BLaER1 (cell line): ENCODE measurements around the gene SFT2D2.

Experiments
- H3K27ac ChIP-seq: shearing (Covaris generic); formaldehyde crosslinking; 2 replicates; pipeline ENCODE4 v1.8.1; 2022
- H3K27me3 ChIP-seq: shearing (Covaris generic); formaldehyde crosslinking; 2 replicates; pipeline ENCODE4 v1.8.1; 2022
- H3K36me3 ChIP-seq: shearing (Covaris generic); formaldehyde crosslinking; 2 replicates; pipeline ENCODE4 v1.8.1; 2022
- H3K4me1 ChIP-seq: shearing (Covaris generic); formaldehyde crosslinking; 2 replicates; pipeline ENCODE4 v1.8.1; 2022
- H3K4me2 ChIP-seq: shearing (Covaris generic); formaldehyde crosslinking; 2 replicates; pipeline ENCODE4 v1.8.1; 2022
- H3K4me3 ChIP-seq: shearing (Covaris generic); formaldehyde crosslinking; 2 replicates; pipeline ENCODE4 v1.8.1; 2022
- H3K9ac ChIP-seq: shearing (Covaris generic); formaldehyde crosslinking; 2 replicates; pipeline ENCODE4 v1.8.1; 2022
- H3K9me3 ChIP-seq: shearing (Covaris generic); formaldehyde crosslinking; 2 replicates; pipeline ENCODE4 v1.8.1; 2022
- H4K20me1 ChIP-seq: shearing (Covaris generic); formaldehyde crosslinking; 2 replicates; pipeline ENCODE4 v1.8.1; 2022
- Cebpa-rat ChIP-seq: shearing (Covaris generic); IDR thresholded peaks from 2 replicates; pipeline ENCODE4 v1.8.1; 2022

SFT2D2 gene

GRCh38 chr1:168260393-168260792, 34.6 kb downstream of the SFT2D2 start:
- H4K20me1 ChIP-seq = peaks cover 14% of the 10 kb centered on the region; the same call in 1 of the 2 replicates
- H3K4me2 ChIP-seq = no peak overlapping the region
- no peak overlapping the region for H3K27ac ChIP-seq
- TF ChIP-seq Cebpa-rat = no peak
- H3K9ac ChIP-seq = no peak overlapping the region
- H3K36me3 ChIP-seq = peaks cover 66% of the 10 kb centered on the region
- no peaks in the 10 kb centered on the region for H3K4me1 ChIP-seq
- H3K4me3 ChIP-seq = no peak overlapping the region
- peaks cover 41% of the 10 kb centered on the region for H3K9me3 ChIP-seq
- H3K27me3 ChIP-seq = no peaks in the 10 kb centered on the region

- Histone ChIP-seq H3K4me3 (no peak overlapping the region), H3K9me3 (peaks cover 41% of the 10 kb centered on the region), H3K36me3 (peaks cover 66% of the 10 kb centered on the region), H3K9ac (no peak overlapping the region), H3K4me1 (no peaks in the 10 kb centered on the region), H3K27me3 (no peaks in the 10 kb centered on the region), H3K4me2 (no peak overlapping the region), H4K20me1 (peaks cover 14% of the 10 kb centered on the region; the same call in 1 of the 2 replicates), H3K27ac (no peak overlapping the region)
- no peak for TF ChIP-seq Cebpa-rat
These were observed 35.6 kb downstream of the SFT2D2 start for GRCh38 chr1:168261390-168261789.

- H3K4me3 ChIP-seq = no peak overlapping the region
- H3K4me2 ChIP-seq = no peak overlapping the region
- no peak overlapping the region for H3K27ac ChIP-seq
- peaks cover 14% of the 10 kb centered on the region; the same call in 1 of the 2 replicates for H4K20me1 ChIP-seq
- H3K27me3 ChIP-seq = no peaks in the 10 kb centered on the region
- no peak overlapping the region for H3K9ac ChIP-seq
- H3K4me1 ChIP-seq = no peaks in the 10 kb centered on the region
- H3K36me3 ChIP-seq = peaks cover 77% of the 10 kb centered on the region
- H3K9me3 ChIP-seq = peaks cover 49% of the 10 kb centered on the region
- TF ChIP-seq Cebpa-rat = no peak
These were observed 37.3 kb downstream of the SFT2D2 start for GRCh38 chr1:168263130-168263529.

GRCh38 chr1:168264296-168264695, 38.5 kb downstream of the SFT2D2 start:
- Histone ChIP-seq H4K20me1 (peaks cover 14% of the 10 kb centered on the region; the same call in 1 of the 2 replicates), H3K4me3 (no peak overlapping the region), H3K4me1 (no peaks in the 10 kb centered on the region), H3K36me3 (peaks cover 70% of the 10 kb centered on the region), H3K27ac (no peak overlapping the region), H3K9me3 (peaks cover 61% of the 10 kb centered on the region), H3K9ac (no peak overlapping the region), H3K4me2 (no peak overlapping the region), H3K27me3 (no peaks in the 10 kb centered on the region)
- TF ChIP-seq Cebpa-rat = no peak

GRCh38 chr1:168265596-168265995, 39.8 kb downstream of the SFT2D2 start:
- Histone ChIP-seq H4K20me1 (peaks cover 6% of the 10 kb centered on the region; the same call in 1 of the 2 replicates), H3K9ac (no peak overlapping the region), H3K27me3 (no peaks in the 10 kb centered on the region), H3K9me3 (peaks cover 72% of the 10 kb centered on the region), H3K4me1 (no peaks in the 10 kb centered on the region), H3K36me3 (peaks cover 72% of the 10 kb centered on the region), H3K4me3 (no peak overlapping the region), H3K4me2 (no peak overlapping the region), H3K27ac (no peak overlapping the region)
- no peak for TF ChIP-seq Cebpa-rat

GRCh38 chr1:168266644-168267186, 40.9 kb downstream of the SFT2D2 start:
- no peak for TF ChIP-seq Cebpa-rat
- no peaks in the 10 kb centered on the region for H4K20me1 ChIP-seq
- peaks cover 72% of the 10 kb centered on the region for H3K9me3 ChIP-seq
- H3K4me3 ChIP-seq = no peak overlapping the region
- H3K27me3 ChIP-seq = no peaks in the 10 kb centered on the region
- peaks cover 63% of the 10 kb centered on the region for H3K36me3 ChIP-seq
- H3K9ac ChIP-seq = no peak overlapping the region
- H3K4me1 ChIP-seq = no peaks in the 10 kb centered on the region
- no peak overlapping the region for H3K4me2 ChIP-seq
- H3K27ac ChIP-seq = no peak overlapping the region

GRCh38 chr1:168271636-168272035, 45.8 kb downstream of the SFT2D2 start:
- no peak for TF ChIP-seq Cebpa-rat
- Histone ChIP-seq H3K36me3 (peaks cover 21% of the 10 kb centered on the region), H4K20me1 (no peaks in the 10 kb centered on the region), H3K4me2 (no peak overlapping the region), H3K27ac (no peak overlapping the region), H3K4me1 (peaks cover 16% of the 10 kb centered on the region), H3K9me3 (peaks cover 54% of the 10 kb centered on the region), H3K9ac (no peak overlapping the region), H3K4me3 (no peak overlapping the region), H3K27me3 (no peaks in the 10 kb centered on the region)

GRCh38 chr1:168273575-168273974, 47.8 kb downstream of the SFT2D2 start:
- no peak overlapping the region for H3K27ac ChIP-seq
- no peak overlapping the region for H3K9ac ChIP-seq
- no peaks in the 10 kb centered on the region for H3K27me3 ChIP-seq
- H4K20me1 ChIP-seq = no peaks in the 10 kb centered on the region
- H3K9me3 ChIP-seq = peaks cover 41% of the 10 kb centered on the region
- H3K4me3 ChIP-seq = no peak overlapping the region
- H3K4me1 ChIP-seq = peaks cover 16% of the 10 kb centered on the region
- H3K36me3 ChIP-seq = peaks cover 9% of the 10 kb centered on the region; the same call in 1 of the 2 replicates
- no peak for TF ChIP-seq Cebpa-rat
- peak overlapping the region; percentile 46 for H3K4me2 ChIP-seq

GRCh38 chr1:168279253-168279652, 53.4 kb downstream of the SFT2D2 start:
- no peak overlapping the region for H3K27ac ChIP-seq
- H3K9ac ChIP-seq = no peak overlapping the region
- peaks cover 22% of the 10 kb centered on the region for H3K9me3 ChIP-seq
- H3K4me1 ChIP-seq = peaks cover under 1% of the 10 kb centered on the region; the same call in 1 of the 2 replicates
- no peak for TF ChIP-seq Cebpa-rat
- H3K4me3 ChIP-seq = no peak overlapping the region
- H4K20me1 ChIP-seq = no peaks in the 10 kb centered on the region
- no peak overlapping the region for H3K4me2 ChIP-seq
- H3K27me3 ChIP-seq = no peaks in the 10 kb centered on the region
- 0 out of 2 replicates have a peak, but pooled peaks cover 6% of the 10 kb centered on the region for H3K36me3 ChIP-seq

GRCh38 chr1:168280296-168280927, 54.6 kb downstream of the SFT2D2 start, which contains the start of gene TBX19:
Gene TBX19 (plus strand): TSS chr1:168280877. CDS start chr1:168281091, 214 bp downstream.
- Histone ChIP-seq H3K4me3 (no peak within 1 kb of the TSS), H3K4me2 (no peak within 1 kb of the TSS), H3K27ac (no peak within 1 kb of the TSS), H3K36me3 (0 out of 2 replicates have a peak, but pooled peaks cover 6% of the 10 kb centered on the region), H3K27me3 (no peaks in the 10 kb centered on the region), H3K9ac (no peak within 1 kb of the TSS), H3K4me1 (no peaks in the 10 kb centered on the region), H4K20me1 (no peaks in the 10 kb centered on the region), H3K9me3 (peaks cover 14% of the 10 kb centered on the region)
- no peak for TF ChIP-seq Cebpa-rat
